Choroid plexus epithelial cell (primary cell): ENCODE measurements around the gene NTNG1.

Experiments used
- DNase-seq: peaks from one replicate; pipeline ENCODE4 v3.0.0-alpha.2; 2010; ENCODE audit warnings: low read depth
- H3K4me3 ChIP-seq: 2 replicates; pipeline ENCODE4 v1.5.1; 2011; ENCODE audit warnings: low read depth, mild to moderate bottlenecking, control low read depth, low read length, moderate library complexity
- TF ChIP-seq, protein P1 (sequence below): conservative IDR thresholded peaks from 2 replicates; pipeline ENCODE4 v1.5.1; 2011; ENCODE audit warnings: low read depth, mild to moderate bottlenecking, control low read depth, inconsistent platforms, low read length, moderate library complexity

Gene NTNG1

DNA sequence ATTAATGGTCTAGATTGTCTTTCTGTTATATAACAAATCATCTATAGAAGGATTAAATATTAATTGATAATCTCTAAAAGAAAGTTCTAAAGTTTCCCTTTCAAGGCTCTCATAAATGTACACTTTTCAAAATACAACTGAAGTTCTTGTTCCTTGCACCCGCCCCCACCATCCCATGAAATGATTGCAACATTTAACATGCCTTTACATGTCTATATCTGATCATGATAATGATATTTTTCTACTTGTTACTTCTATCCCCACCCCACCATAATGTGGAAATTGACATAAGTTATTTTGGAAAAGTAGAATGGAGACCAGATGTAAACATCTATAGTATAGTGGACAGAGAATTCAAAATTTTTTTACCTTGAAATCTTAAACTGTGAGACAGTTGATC, 186.6 kb downstream of the NTNG1 start:
- TF ChIP-seq, protein P1, sequence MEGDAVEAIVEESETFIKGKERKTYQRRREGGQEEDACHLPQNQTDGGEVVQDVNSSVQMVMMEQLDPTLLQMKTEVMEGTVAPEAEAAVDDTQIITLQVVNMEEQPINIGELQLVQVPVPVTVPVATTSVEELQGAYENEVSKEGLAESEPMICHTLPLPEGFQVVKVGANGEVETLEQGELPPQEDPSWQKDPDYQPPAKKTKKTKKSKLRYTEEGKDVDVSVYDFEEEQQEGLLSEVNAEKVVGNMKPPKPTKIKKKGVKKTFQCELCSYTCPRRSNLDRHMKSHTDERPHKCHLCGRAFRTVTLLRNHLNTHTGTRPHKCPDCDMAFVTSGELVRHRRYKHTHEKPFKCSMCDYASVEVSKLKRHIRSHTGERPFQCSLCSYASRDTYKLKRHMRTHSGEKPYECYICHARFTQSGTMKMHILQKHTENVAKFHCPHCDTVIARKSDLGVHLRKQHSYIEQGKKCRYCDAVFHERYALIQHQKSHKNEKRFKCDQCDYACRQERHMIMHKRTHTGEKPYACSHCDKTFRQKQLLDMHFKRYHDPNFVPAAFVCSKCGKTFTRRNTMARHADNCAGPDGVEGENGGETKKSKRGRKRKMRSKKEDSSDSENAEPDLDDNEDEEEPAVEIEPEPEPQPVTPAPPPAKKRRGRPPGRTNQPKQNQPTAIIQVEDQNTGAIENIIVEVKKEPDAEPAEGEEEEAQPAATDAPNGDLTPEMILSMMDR, result no peak
- no peak overlapping the region for H3K4me3 ChIP-seq
- no peak for DNase-seq

DNA sequence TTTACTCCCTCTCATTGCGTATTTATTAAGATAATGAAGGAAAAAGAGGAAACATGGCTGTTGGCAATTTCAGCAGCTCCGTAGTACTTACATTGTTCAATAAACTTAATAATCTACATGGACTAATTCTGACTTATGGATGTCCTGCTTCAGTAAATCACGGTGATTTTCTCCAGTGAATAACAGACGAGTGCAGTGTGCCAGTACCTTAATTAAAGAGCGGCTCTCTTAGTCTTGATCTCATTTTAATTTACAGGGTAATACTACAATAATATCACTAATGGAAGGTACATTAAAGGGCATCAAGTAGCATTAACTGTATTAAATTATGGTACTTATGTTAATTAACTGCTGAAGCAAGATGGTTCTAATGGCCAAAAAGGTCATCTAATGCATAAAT, 187.2 kb downstream of the NTNG1 start:
- TF ChIP-seq, protein P1, result no peak
- no peak for DNase-seq
- H3K4me3 ChIP-seq, result no peak overlapping the region

DNA sequence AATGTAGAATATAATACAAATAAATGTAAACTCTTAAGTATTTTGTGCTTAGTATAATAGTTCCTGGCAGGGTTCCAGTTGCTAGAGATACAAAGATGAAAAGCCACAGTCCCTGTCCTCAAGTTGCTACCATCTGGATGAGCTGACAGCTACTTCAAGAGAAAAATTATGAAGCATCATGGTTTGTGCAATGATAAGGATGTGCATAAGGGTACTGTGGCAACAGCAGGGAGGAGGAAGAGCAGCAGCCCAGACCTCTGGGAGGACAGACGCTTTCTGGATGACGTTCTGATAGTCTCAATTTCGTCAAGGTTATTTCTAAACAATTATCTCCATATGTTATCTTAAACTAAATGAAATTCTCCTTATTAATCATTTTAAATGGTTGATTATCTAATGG, 198.9 kb downstream of the NTNG1 start:
- no peak for DNase-seq
- H3K4me3 ChIP-seq, result no peak overlapping the region
- TF ChIP-seq, protein P1, result no peak

DNA sequence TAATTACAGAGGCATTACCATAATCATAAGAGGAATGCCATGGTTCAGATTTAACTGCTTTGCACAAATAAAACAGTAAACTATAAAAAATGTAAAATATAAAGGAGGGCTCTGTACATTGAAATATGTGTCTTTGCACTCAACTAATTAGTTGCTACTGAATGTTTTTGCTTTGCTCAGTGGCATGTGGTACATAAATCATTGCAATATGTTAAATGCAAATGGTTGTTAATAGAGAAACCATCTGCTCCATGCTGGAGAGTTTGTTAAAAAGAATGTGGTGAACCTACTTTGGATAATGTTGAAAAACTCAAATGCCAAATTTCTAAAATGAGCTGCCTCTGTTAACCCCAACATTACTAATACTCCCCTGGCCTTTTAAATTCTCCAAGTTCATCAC, 201.5 kb downstream of the NTNG1 start:
- DNase-seq, result no peak

DNA sequence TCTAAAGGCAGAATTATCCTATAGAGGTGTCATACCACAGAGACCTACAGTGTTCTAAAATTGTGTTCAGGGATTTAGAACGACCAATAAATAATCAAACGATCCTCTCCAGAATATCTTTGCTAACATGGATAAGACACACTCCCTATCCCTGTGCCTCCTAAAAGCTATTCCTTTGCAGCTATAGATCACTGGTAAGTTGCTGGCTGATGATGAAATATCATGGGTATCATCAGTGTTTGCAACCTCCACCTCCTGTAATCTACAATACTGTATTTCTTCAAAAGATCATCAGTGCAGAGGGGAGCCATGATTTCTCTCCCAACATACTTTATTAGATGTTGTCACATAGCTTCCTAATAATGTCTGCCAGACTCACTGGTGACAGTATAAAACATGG, 201.9 kb downstream of the NTNG1 start:
- no peak overlapping the region for H3K4me3 ChIP-seq
- TF ChIP-seq, protein P1, result no peak
- no peak for DNase-seq

More for the DNA sequence above, 201.5 kb downstream of the NTNG1 start:
- TF ChIP-seq, protein P1, result no peak
- no peak overlapping the region for H3K4me3 ChIP-seq

DNA sequence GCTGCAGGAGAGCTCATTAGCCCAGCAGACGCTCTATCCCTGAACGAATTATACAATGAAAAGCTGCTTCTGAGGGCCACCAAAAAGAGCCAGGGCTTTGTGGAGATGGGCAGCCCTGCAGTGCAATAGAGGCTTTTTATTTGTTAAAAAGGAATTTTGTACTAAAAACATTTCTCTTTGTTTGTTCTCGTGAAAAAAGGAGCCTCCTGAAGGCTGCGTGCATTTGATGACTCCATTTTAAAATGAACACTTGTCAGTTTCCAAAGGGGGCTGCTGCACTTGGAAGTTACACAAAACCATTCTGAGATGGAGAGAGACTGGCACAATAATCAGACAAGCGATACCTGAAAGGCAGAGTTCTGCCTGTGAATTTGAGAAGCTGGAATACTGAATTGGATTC, 202.8 kb downstream of the NTNG1 start:
- H3K4me3 ChIP-seq, result no peak overlapping the region

DNA sequence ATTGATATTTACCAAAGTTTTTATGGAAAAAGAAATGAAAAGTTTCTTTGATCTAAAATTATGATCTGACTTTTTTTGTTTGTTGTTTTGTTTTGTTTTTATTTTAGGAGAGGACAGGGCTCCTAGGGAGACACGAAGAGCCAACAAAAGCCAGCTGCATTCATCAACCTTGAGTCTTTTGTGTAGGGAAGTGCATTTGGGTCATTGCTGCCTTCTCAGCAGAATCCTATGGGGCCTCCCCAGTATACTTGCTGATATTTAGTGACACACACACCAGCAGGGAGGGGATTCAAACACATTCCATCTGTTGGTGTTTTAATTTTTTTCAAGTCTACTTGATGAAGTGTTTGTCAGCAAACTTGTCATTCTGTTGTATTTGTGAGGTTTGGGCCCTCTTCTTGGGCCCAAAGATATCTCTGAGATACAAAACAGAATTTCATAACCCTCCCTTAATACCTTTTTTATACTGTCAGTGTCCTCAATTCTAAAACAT, 203.5 kb downstream of the NTNG1 start:
- no peak for DNase-seq
- TF ChIP-seq, protein P1, result no peak
- no peak overlapping the region for H3K4me3 ChIP-seq

More for the DNA sequence above, 202.8 kb downstream of the NTNG1 start:
- TF ChIP-seq, protein P1, result no peak
- no peak for DNase-seq
